Activated CD8-positive, alpha-beta T cell treated with anti-CD3 and anti-CD28 coated beads for 36 hours (primary cell): Measurements from ENCODE around the gene SPAG9. TPM values are rescaled to one million over a fixed set of nuclear protein-coding genes. Genes with fewer than 3 reads are reported as not detected.
A peak's percentile ranks its signal among the peaks of the same experiment; 100 is the strongest.

ENCODE experiments used
- ATAC-seq: fragments of 200-7000 bp; cut with Tn5 transposase; one replicate; pipeline ENCODE4 v1.10.0; 2021; ENCODE audit warnings: mild to moderate bottlenecking, moderate library complexity
- CTCF ChIA-PET: fragments of 350-600 bp; sonication (Branson Sonifier 250); formaldehyde crosslinking; loops from one replicate; lab custom pipeline; 2021; ENCODE audit warnings: antibody characterized with exemption; lab: Charles Lee
- POLR2A ChIA-PET: fragments of 350-600 bp; sonication (Branson Sonifier 250); formaldehyde crosslinking; loops from one replicate; lab custom pipeline; 2021; ENCODE audit warnings: antibody characterized with exemption; lab: Charles Lee
- DNase-seq: peaks from one replicate; pipeline ENCODE4 v3.0.0-alpha.2; 2020
- H3K27ac Mint-ChIP-seq: one replicate; pipeline ENCODE4 v1.8.0; 2021; ENCODE audit warnings: mild to moderate bottlenecking, mixed read lengths
- H3K27me3 Mint-ChIP-seq: one replicate; pipeline ENCODE4 v1.8.0; 2021; ENCODE audit warnings: mixed read lengths
- H3K36me3 Mint-ChIP-seq: one replicate; pipeline ENCODE4 v1.8.0; 2021; ENCODE audit warnings: low read depth, mixed read lengths
- H3K4me1 Mint-ChIP-seq: one replicate; pipeline ENCODE4 v1.8.0; 2021; ENCODE audit warnings: low read depth, mixed read lengths
- H3K4me3 Mint-ChIP-seq: one replicate; pipeline ENCODE4 v1.8.0; 2021; ENCODE audit warnings: mild to moderate bottlenecking, moderate library complexity, mixed read lengths
- H3K9me3 Mint-ChIP-seq: one replicate; pipeline ENCODE4 v1.8.0; 2021; ENCODE audit warnings: mixed read lengths
- intact Hi-C: fragments of 100-400 bp; cut with micrococcal nuclease; formaldehyde crosslinking; loops from one replicate; pipeline ENCODE4 v1.10.0; 2022
- total RNA-seq, 2 experiments: library from RNA; stranded (reverse); gene quantifications; one replicate each; pipeline ENCODE4 v1.2.3, GENCODE V29; 2021
- TF ChIP-seq, protein P1 (sequence below): fragments of 200-600 bp; IDR thresholded peaks from one replicate; pipeline ENCODE4 v1.8.0; 2022; ENCODE audit warnings: antibody characterized with exemption, mild to moderate bottlenecking

SPAG9 gene, protein sequence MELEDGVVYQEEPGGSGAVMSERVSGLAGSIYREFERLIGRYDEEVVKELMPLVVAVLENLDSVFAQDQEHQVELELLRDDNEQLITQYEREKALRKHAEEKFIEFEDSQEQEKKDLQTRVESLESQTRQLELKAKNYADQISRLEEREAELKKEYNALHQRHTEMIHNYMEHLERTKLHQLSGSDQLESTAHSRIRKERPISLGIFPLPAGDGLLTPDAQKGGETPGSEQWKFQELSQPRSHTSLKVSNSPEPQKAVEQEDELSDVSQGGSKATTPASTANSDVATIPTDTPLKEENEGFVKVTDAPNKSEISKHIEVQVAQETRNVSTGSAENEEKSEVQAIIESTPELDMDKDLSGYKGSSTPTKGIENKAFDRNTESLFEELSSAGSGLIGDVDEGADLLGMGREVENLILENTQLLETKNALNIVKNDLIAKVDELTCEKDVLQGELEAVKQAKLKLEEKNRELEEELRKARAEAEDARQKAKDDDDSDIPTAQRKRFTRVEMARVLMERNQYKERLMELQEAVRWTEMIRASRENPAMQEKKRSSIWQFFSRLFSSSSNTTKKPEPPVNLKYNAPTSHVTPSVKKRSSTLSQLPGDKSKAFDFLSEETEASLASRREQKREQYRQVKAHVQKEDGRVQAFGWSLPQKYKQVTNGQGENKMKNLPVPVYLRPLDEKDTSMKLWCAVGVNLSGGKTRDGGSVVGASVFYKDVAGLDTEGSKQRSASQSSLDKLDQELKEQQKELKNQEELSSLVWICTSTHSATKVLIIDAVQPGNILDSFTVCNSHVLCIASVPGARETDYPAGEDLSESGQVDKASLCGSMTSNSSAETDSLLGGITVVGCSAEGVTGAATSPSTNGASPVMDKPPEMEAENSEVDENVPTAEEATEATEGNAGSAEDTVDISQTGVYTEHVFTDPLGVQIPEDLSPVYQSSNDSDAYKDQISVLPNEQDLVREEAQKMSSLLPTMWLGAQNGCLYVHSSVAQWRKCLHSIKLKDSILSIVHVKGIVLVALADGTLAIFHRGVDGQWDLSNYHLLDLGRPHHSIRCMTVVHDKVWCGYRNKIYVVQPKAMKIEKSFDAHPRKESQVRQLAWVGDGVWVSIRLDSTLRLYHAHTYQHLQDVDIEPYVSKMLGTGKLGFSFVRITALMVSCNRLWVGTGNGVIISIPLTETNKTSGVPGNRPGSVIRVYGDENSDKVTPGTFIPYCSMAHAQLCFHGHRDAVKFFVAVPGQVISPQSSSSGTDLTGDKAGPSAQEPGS (N-terminal part only)
- 10 to 100 TPM; 54.3 to 59.8 TPM for total RNA-seq

DNA sequence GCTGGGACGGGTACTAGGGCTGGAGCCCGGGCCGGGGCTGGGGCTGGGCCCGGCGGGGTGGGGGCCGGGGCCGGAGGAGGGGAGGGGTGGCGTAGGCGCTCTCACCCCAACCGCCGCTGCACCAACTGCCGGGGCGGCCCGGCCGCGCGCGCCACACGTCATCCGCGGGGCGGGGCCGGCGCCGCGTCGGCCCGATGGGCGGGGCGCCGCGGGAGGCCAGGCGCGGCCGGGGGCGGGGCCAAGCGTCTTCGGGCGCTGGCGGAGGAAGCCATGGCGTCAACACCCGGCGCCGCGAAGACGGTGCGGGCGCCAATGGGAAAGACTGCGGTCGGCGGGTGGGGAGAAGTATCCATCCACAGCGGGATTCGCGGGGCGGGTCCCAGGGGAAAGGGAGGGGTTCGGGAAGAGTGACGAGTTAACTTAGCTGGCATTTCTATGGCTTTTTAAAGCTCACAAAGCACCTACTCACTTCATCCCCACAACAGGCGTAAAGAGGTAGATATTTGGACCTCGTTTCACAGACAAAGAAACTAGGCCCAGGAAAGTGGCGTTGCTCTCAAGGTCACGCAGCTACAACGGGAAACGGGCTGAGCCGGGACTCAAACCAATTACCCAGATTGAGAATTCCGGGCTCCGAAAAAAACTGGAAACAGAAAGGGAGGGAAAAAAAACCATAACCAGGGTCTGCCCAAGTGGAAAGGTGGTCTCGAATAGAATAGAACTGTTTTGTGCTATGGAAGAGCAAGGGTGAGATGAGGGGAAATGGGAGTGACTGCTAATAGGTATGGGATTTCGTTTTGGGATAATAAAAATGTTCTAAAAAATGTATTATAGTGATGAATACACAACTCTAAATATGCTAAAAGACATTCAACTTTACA lies at the start of gene SPAG9:
Gene SPAG9, minus strand, starts transcription at position 130 of the 881 bp plus-strand sequence. CDS start 212 bp downstream, outside the sequence.
- TF ChIP-seq, protein P1, sequence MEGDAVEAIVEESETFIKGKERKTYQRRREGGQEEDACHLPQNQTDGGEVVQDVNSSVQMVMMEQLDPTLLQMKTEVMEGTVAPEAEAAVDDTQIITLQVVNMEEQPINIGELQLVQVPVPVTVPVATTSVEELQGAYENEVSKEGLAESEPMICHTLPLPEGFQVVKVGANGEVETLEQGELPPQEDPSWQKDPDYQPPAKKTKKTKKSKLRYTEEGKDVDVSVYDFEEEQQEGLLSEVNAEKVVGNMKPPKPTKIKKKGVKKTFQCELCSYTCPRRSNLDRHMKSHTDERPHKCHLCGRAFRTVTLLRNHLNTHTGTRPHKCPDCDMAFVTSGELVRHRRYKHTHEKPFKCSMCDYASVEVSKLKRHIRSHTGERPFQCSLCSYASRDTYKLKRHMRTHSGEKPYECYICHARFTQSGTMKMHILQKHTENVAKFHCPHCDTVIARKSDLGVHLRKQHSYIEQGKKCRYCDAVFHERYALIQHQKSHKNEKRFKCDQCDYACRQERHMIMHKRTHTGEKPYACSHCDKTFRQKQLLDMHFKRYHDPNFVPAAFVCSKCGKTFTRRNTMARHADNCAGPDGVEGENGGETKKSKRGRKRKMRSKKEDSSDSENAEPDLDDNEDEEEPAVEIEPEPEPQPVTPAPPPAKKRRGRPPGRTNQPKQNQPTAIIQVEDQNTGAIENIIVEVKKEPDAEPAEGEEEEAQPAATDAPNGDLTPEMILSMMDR, result no peak
- no peaks in the 10 kb centered on the region for H3K9me3 Mint-ChIP-seq
- H3K36me3 Mint-ChIP-seq, result peaks cover 2% of the 10 kb centered on the region
- DNase-seq, result peak; percentile 92
- intact Hi-C loops, result no loop called here
- H3K27me3 Mint-ChIP-seq, result no peaks in the 10 kb centered on the region
- ChIA-PET POLR2A (interaction anchor here (0.7 to 4.3 kb wide), 9 partner anchors 10 to 117 kb away, joined by 3 to 28 read pairs (median 4); partner anchors contain the start of gene NME1), CTCF (interaction anchor here (1.5 to 3.2 kb wide), 4 partner anchors 10 to 338 kb away, joined by 4 to 22 read pairs (median 8); partner anchors contain the start of gene NME1)
- peak within 1 kb of the TSS; percentile 91 for H3K4me3 Mint-ChIP-seq
- peak within 1 kb of the TSS; percentile 98 for H3K27ac Mint-ChIP-seq
- peak; percentile 79 for ATAC-seq
- peaks cover 46% of the 10 kb centered on the region for H3K4me1 Mint-ChIP-seq

DNA sequence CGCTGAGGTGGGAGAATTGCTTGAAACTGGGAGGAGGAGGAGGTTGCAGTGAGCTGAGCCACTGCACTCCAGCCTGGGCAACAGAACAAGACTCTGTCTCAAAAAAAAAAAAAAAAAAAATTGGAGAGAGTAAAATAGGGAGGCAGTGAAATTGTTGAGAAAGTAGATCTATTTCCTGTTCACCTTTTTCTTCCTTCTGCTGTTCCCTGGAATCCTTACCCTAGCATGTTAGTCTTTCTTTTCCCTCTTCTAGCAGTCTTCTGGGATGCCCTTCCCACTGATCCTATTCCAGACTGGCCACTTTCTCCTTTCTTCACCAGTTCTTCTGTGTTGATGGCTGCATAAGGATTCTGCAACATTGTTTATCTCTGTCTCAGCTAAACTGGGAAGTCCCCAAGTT lies 48.7 kb upstream of the SPAG9 start:
- no peak overlapping the region for H3K4me3 Mint-ChIP-seq
- H3K27ac Mint-ChIP-seq, result peak overlapping the region; percentile 26
- intact Hi-C loops, result no loop called here
- H3K27me3 Mint-ChIP-seq, result no peaks in the 10 kb centered on the region
- TF ChIP-seq, protein P1, result no peak
- DNase-seq (no peak), ATAC-seq (no peak)
- ChIA-PET POLR2A (no interaction called here), CTCF (no interaction called here)
- peaks cover 56% of the 10 kb centered on the region for H3K36me3 Mint-ChIP-seq
- peaks cover 31% of the 10 kb centered on the region for H3K4me1 Mint-ChIP-seq
- H3K9me3 Mint-ChIP-seq, result no peaks in the 10 kb centered on the region

DNA sequence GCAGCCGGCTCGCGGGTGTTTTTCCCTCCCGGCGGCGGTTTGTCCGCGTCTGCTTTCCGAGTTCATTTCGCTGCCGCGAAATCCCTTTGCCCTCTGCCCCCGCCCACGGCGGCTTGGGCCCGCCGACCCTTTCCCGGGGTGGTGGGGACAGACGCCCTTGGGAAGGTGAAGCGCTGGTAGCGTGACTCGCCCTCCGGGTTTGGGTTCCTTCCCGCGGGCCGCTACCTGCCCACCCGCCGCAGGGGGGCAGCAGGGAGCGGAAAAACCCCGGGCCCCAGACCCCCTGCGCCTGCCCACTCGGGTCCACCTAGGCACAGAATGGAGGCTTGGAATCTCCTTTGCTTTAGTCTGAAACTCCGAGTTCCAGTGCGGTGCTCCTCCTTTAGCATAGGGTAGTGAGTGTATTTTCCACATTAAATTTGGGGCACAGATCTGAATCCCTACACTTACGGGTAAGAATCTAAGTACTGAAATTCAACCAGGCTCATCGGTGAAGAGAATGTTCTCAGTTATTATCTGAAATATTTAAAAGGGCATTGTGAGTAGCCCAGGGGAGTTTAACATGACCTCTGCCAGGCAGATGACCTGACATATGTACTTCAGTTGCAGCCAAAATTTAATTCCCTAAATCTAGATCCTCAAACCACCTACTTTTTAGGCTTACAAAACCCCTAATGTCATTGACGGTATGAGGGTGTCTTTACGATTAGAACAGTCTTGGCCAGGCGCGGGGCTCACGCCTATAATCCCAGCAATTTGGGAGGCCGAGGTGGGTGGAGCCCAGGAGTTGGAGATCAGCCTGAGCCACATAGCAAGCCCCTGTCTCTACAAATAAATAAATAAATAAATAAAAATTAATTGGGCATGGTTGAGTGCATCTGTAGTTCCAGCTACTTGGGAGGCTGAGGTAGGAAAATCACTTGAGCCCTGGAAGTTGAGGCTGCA lies 46.6 kb upstream of the SPAG9 start:
- DNase-seq (peak; percentile 70), ATAC-seq (peak; percentile 55)
- CTCF ChIA-PET, result interaction anchor here (1.3 to 1.5 kb wide), 2 partner anchors 12 to 14 kb away, joined by 3 to 4 read pairs; partner anchors contain the start of gene NME1
- H3K27ac Mint-ChIP-seq, result peak overlapping the region; percentile 89
- H3K27me3 Mint-ChIP-seq, result no peaks in the 10 kb centered on the region
- no peaks in the 10 kb centered on the region for H3K9me3 Mint-ChIP-seq
- POLR2A ChIA-PET, result interaction anchor here (5.6 kb wide), 1 partner anchor 12 kb away, joined by 71 read pairs; the partner anchor contains the start of gene NME1
- H3K4me1 Mint-ChIP-seq, result peaks cover 31% of the 10 kb centered on the region
- intact Hi-C loops, result no loop called here
- TF ChIP-seq, protein P1, result peak; percentile 96
- H3K36me3 Mint-ChIP-seq, result peaks cover 57% of the 10 kb centered on the region
- H3K4me3 Mint-ChIP-seq, result peak overlapping the region; percentile 84
